OCI-M2 (cell line): ENCODE data around the gene SUPT20HL1.

ENCODE experiments used
- DNase-seq: peaks from one replicate; lab custom pipeline; 2025; ENCODE audit not compliant: unreplicated experiment; lab: John Stamatoyannopoulos, UW

Gene SUPT20HL1

GRCh38 chrX:24396236-24396930, 35.9 kb downstream of the SUPT20HL1 start:
- no peak for DNase-seq

GRCh38 chrX:24396931-24397279, 36.5 kb downstream of the SUPT20HL1 start:
- DNase-seq: no peak

- DNase-seq: no peak
Observed at GRCh38 chrX:24398766-24399165, 38.3 kb downstream of the SUPT20HL1 start.

GRCh38 chrX:24399550-24399949, 39.1 kb downstream of the SUPT20HL1 start:
- no peak for DNase-seq

- no peak for DNase-seq
Observed at GRCh38 chrX:24405959-24406358, 45.5 kb downstream of the SUPT20HL1 start.
